NCI-H2196 treated with DMSO at 0.1 percent for 48 hours (cell line): ENCODE measurements around the gene VPS36.
"Not testable (repeated sequence)": the region's sequence is repeated elsewhere in the genome, so short reads cannot be mapped to it uniquely, and the experiment has no call there.

Experiments used
- DNase-seq: peaks from one replicate; lab custom pipeline; 2025; ENCODE audit not compliant: unreplicated experiment; lab: John Stamatoyannopoulos, UW

The VPS36 gene

DNA sequence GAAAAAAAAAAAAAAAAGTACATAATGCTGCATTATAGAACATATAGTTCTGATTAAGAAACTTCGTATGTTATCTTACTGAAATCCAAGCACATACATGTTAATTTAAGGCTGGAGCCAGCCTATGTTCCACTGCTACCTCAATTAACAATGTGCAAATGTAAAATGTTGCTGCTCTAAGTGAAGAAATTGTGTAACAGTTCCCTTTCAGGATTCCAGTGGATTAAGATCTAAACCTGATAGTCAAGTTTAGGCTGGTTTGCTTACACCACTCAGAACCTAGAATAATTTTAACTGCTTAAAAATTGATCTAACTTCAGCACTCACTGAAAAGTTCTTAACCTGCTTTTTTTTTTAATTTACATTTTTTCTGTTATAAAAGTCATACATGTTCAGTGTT is 4.2 kb downstream of the VPS36 start:
- DNase-seq: no peak

DNA sequence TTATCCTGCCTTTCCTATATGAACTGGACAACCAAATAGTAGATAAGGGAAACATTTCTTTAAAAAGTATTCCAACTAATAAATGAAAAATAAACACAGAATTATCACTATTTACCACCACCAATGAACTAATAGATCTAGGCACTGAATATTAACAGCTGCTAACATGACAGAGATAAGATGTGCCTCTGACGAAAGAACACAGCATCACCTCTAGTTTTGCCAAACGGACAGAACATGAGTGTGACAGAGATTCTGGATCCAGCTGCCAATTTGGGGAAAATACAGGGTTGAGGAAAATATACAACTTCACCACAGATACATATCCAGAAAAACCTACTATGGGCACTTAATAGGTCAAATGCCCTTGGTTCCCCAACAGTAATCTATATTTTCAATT is 18.0 kb downstream of the VPS36 start:
- no peak for DNase-seq

DNA sequence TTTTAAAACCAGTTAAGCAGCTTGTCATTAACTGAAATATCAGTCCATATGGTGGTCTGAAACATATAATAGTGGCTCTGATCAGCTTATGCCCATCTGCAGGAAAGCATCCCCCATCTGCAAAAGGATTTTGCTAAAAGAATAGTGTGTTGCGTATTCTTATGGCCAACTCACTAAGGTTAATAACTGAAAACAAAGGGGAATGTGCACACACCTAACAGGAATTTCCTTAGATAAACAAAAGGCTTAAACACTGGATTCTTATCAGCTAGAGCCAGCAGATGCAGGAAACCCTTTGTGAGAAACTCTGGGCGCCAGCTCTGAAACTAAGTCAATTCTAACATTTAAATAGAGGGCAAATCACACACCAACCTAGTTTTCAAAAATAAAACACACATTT is 22.1 kb downstream of the VPS36 start:
- no peak for DNase-seq

DNA sequence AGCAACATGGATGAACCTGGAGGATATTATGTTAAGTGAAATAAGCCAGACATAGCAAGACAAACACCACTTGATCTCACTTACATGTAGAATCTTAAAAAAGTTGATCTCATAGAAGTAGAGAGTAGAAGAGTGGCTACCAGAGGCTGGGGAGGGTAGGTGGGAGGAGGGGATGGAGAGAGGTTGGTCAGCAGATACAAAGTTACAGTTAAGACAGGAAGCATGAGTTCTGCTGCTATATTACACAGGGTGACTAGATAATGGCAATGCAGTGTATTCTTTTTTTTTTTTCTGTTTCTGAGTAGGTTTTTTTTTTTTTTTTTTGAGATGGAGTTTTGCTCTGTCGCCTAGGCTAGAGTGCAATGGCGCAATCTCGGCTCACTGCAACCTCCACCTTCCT is 29.2 kb downstream of the VPS36 start:
- DNase-seq: no peak

DNA sequence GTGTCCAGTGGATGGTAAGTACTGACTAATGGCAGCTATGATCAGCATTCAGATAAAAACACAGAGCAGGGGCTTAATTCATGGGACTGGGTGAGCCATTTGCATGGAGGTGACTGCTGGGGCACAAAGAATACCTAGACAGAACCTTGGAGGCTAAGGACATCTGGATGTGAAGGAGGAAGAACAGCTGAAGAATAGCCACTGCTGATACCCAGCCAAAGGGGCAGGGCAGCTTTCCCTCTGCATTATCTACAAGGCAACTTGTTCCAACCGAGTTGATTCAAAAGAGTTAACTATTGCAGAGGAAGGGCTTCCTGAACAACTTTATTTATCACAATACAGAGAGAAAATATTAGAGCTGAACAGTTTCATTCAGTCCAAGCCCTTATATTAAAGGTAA is 31.4 kb downstream of the VPS36 start:
- no peak for DNase-seq

DNA sequence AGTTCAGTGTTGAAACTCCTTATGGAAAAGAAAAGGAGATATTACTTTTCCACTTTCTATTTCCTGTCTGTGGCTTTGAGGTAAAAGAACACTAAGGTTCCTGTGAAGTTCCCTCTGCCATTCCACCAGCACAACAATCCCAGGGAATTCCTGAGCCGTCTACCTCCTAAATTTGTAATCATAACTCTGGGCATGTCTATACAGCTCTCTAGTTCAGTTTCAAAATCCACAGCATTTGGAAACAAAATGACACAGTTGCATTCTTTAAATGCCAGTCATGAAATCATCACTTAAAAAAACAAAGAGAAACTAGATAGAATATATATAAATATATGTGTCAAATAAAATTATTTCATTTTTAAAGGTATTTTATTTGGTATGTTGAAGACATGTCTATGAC is 35.5 kb downstream of the VPS36 start:
- no peak for DNase-seq

DNA sequence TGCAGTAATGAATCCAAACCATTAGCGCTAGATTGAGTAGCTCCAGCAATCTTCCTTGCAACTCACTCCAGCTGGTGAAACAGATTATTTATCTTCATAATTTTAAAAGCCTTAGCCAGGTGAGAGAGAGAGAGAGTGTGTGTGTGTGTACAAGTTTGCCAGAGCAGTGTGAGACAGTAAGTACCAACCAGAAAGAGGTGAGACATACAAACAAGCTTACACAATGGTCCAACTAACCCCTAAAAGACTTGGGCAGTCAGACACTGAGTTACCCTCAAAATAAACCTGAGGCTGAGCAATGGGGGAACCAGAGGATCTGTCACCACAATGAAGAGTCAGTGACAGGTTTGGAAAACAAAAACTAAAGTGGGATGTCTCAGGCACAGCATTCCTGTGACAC is 36.4 kb downstream of the VPS36 start:
- DNase-seq: no peak

DNA sequence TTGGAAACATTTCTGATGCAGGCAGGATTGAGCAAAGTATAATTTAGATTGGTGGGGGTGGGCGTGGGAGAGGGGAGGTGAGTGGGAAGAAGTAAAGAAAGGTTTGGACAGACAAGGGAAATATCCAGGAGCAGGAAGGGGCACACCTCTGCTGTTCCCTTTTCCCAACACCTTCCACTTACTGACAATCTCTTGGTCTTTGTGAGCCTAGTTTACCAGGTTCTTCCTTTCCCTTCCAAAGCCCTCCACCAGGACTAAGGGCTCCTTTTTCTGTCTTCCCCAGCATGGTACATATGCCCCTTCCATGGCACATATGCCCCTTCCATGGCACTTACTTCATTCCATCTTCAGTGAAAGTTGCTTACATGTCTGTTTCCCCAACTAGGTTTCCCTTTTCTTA is 38.3 kb downstream of the VPS36 start:
- DNase-seq: no peak

DNA sequence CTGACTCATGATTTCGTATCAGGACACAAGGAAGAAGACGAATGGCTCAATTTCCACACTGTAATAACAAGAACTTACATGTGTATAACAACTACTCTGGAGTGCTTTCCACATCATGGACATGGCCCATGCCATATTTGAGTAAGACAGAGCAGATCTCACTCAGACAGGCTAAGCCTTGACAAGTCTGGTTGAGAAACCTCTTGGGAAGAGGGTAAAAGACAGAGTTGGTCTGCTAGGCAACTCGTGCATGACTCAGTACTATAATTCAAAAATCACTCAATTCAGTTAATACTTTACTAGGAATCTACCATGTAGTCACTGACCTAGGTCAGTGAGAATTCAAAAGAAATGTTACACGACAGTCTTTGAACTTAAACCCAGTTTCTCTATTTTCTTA is 38.8 kb downstream of the VPS36 start:
- no peak for DNase-seq

DNA sequence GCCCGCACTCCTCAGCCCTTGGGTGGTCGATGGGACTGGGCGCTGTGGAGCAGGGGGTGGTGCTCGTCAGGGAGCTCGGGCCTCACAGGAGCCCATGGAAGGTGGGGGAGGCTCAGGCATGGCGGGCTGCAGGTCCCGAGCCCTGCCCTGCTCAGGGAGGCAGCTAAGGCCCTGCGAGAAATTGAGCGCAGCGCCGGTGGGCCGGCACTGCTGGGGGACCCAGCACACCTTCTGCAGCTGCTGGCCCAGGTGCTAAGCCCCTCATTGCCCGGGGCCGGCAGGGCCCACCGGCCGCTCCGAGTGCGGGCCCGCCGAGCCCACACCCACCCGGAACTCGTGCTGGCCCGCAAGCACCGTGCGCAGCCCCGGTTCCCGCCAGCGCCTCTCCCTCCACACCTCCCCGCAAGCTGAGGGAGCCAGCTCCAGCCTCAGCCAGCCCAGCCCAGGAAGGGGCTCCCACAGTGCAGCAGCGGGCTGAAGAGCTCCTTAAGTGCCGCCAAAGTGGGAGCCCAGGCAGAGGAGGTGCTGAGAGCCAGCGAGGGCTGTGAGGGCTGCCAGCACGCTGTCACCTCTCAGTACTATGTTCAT is 42.3 kb downstream of the VPS36 start:
- DNase-seq: not testable (repeated sequence)

DNA sequence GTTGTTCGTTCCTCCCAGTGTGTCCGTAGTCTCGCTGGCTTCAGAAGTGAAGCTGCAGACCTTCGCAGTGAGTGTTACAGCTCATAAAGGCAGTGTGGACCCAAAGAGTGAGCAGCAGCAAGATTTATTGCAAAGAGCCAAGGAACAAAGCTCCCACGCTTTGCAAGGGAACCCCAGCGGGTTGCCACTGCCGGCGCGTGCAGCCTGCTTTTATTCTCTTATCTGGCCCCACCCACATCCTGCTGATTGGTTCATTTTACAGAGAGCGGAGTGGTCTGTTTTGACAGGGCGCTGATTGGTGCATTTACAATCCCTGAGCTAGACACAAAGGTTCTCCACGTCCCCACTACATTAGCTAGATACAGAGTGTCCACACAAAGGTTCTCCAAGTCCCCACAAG is 43.0 kb downstream of the VPS36 start:
- not testable (repeated sequence) for DNase-seq

DNA sequence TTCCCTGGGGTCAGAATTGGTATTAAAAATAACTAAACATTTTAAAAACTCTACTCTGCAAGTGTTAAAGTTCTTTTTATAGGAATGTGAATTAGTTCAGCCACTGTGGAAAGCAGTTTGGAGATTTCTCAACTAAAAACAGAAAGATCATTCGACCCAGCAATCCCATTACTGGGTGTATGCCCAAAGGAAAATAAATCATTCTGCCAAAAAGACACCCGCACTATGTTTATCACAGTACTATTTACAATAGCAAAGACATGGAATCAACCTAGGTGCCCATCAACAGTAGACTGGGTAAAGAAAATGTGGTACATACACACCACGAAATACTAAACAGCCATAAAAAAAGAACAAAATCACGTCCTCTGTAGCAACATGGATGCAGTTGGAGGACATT is 43.8 kb downstream of the VPS36 start:
- DNase-seq: no peak

DNA sequence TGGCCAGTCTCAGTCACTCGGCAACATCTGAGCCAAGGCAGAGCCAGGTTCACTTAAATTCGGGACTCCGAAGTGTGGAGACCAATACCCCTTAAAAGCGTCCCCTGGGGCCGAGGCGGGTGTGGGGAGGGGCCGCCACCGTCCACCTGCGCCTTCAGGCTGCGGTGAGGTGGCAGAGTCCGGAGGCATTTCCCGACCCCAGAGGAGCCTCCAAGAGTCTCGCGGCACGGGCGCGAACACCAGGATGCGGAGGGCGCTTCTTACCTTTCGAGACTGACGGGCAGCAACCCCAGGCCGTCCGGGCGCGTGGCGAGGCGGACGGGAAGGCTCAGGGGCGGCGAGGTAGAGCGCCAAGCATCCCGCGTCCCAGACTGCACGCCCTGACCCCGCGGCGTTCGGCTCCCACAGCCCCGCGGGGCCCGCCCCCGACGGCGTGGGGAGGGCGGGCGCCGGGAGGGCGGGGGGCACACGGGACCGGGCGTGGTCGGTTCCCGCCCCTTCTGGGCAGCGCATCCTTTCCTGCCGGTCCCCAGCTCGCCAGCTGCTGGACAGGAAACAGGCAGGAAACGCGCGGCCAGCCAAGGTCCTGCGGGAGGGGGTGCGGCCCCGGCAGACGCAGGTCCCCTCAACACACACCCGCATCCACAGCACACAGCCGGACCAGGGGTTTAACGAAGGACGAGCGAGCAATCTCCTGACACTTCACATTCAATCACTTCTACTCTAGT is 44.5 kb downstream of the VPS36 start, which contains the start of gene THSD1:
THSD1 (minus strand) TSS at position 406 of the 728 bp plus-strand sequence. CDS start 3,572 bp downstream, outside the sequence.
- no peak for DNase-seq

DNA sequence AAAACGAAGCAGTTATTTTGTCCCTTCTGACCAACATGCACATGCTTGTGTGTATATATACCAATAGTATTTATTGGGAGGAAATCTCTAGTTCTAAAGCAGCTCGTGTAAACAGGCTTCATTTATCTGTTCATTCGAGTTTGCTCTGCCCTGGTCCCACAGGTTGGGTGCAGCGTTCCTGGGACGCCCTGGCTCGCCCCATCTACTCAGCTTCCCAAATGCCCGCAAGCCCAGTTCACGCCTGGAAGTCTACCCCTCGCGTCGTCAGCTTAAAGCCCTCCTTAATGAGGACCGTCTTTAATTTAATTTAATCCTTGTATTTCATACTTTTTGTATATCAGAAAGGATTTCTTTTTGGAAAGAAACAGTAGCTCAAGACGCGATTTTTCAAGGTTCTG is 45.1 kb downstream of the VPS36 start:
- no peak for DNase-seq

DNA sequence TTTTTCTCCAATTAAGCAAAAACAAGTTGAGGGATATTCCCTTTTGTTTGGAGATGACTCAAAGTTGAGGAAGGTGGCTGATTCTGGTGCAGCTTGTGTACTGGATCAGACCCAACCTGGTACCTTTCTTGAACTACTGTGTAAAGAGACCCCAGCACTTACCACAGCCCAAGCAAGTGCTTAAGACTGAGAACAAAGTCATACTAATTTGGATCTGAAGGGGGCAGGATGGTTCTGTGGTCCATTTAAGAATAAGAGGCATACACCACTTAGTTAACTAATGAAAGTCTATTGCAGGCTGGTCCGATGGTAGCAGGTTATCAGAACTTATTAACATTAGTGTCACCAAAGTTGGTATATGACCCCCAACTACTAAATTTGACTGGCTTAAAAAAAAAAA is 50.7 kb downstream of the VPS36 start:
- no peak for DNase-seq

DNA sequence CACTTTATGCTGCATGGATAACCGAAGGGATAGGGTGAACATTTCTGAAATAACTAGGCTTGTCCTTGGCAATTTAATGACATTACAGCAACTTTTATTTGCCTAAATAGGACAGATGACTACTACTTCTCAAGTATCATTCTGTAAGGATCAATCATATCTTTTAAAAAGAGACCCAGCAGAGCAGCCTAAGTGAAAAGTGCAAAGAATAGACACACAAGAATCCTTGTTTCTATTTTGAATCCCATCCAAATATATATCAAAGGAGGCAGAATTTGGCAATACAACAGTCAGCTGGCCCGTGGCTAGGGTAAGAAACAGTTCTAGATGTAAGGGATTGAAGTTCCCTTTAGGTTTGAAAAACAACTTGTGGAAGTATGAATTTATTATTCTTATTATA is 51.4 kb downstream of the VPS36 start:
- no peak for DNase-seq

DNA sequence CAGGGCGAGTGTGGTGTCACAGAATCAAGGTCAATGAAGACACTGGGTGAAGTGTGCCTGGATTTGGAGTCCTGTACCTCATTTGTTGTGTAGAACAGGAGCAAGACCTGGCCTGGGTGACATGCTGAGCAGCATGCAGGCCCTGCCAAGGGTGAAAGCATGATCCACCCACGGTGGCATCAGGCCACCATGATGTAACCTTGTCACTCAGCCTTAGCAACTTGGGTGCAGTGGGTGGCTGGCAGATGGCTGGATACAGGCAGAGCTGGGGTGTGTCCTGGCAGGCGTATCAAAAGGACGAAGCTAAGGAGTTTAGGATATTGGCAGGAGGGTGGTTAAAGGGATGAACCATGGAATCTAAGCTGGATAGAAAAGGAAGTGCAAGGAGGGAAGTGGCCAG is 54.7 kb downstream of the VPS36 start:
- DNase-seq: no peak

DNA sequence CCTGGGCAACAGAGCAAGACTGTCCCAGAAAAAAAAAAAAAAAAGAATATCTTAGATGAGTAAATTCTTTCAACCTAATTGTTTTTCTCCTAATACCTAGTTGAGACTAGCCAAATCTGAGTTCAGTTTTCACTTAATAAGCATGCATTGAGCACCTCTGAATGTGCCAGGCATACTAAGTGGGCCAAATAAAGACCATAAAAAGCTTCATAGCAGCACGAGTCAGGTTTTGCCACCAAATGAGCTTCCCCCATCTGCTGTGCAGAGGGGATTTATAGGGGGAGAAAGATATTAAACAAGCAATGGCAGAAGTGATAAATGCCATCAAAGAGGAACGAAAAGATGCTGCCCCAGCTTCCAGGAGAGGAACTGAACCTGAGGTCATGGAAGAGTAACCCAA is 55.8 kb downstream of the VPS36 start:
- no peak for DNase-seq

DNA sequence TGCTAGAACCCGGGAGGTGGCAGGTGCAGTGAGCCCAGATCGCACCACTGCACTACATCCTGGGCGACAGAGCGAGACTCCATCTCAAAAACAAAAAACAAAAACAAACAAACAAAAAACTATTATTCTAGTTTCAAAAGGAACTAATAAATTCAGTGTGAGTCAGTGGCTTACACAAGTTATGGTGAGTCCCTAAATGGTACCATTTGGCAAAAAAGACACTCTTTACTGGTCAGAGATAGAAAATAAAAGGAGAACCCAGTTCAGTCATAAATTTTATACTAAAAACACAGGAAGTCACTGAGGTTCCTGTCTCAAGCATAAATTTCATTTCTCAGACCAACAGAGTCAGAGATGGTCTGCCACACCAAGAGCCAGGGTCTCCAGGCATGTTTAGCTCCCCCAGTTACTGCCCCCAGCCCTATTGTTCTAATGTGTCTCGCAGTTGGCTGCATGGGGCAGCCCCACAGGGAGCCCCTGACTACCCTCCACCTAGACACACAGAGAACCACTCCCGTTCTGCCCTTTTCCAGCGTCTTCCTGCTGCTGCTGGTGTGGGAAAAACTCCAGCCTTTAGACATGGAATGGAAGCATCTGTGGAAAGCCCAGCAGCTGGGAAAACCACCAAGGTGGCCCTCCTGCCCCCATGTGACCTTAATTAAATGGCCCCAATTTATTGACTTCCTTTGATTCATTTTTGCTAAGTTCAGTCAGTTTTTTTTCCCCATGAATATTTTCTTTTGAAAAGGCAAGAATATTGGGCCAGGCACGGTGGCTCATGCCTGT is 56.7 kb downstream of the VPS36 start:
- no peak for DNase-seq

DNA sequence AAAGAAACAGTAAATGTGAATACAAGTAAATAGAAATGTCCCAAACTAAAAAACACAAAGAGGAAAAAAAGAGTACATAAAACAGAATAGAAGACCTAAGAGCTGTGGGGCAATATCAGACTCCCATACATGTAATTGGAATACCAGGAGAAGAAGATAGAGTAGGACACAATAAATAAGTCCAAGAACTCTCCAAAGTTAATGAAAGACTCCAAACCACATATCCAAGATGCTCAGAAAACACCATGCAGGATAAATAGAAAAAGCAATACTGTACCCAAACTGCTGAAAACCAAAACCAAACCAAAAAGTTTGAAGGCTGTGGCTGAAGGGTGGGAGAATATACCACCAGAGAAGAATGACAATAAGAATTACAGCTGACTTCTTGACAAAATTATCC is 62.7 kb downstream of the VPS36 start:
- DNase-seq: no peak

DNA sequence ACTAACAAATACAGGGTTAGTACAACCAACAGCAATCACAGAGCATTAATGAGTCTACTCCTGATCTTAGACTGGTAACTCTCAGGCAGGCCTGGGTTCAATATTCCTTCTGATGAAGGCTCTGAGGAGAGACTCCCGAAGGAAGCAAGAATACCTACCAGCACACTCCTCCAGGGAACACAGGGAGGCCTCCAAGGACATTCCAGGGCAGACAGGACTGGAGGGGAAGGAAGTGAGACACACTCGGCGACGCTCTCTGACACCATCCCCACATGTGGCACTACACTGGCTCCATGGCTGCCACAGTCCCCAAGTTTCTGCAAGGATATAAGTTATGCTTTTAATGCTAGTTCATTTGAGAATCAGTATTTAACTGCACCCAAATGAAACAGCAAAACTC is 64.6 kb downstream of the VPS36 start:
- no peak for DNase-seq

DNA sequence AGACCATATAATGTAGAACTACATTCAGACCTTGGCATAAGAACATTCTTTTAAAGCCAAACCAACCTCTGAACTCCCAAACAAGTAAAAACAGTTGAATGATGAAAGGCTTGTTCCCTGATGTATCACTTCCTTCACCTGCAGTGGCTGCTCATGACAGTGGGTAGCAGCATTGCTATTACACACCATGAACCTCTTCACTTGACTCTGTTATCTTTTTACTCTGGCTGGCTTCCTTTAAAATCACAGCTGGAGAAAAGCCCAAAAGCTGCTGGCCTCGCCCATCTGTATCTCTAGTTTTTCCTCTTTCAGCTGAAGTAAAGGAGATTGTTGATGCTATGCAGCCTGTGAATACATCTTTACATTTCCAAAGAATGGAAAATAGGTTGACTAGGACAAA is 67.1 kb downstream of the VPS36 start:
- DNase-seq: no peak
